HEK293 (cell line): ENCODE data around the gene ARPP19.
"Not testable (repeated sequence)": the region's sequence is repeated elsewhere in the genome, so short reads cannot be mapped to it uniquely, and the experiment has no call there.

Experiments used
- CTCF ChIA-PET: fragments of 350-600 bp; formaldehyde crosslinking; extraction: SDS; loops from one replicate; lab custom pipeline; 2021; ENCODE audit warnings: antibody characterized with exemption; lab: Yijun Ruan, JAX
- POLR2A ChIA-PET: fragments of 300-600 bp; formaldehyde crosslinking; extraction: SDS; loops from one replicate; lab custom pipeline; 2020; ENCODE audit warnings: antibody characterized with exemption, inconsistent platforms; lab: Yijun Ruan, JAX
- H3K27ac ChIP-seq: fragments of 200-500 bp; sonication (Bioruptor generic); 2 replicates; pipeline ENCODE4 v1.5.1; 2014; ENCODE audit warnings: low read depth, low read length, control low read depth, inconsistent platforms; ENCODE audit errors: extremely low read depth
- H3K36me3 ChIP-seq, 2 experiments: fragments of 200-500 bp in 1 of 2; sonication (Bioruptor generic) in 1 of 2; 1 replicate in 1 of 2; 2 replicates in 1 of 2; pipeline ENCODE4 v1.5.1; 2014 to 2017; ENCODE audit warnings: inconsistent platforms in 2 of 2, low read length in 2 of 2; ENCODE audit not compliant: control insufficient read depth in 2 of 2, insufficient read depth in 1 of 2
- H3K4me1 ChIP-seq: fragments of 200-500 bp; sonication (Bioruptor generic); 2 replicates; pipeline ENCODE4 v1.5.1; 2014; ENCODE audit warnings: mild to moderate bottlenecking, low read length, inconsistent platforms; ENCODE audit not compliant: control insufficient read depth, insufficient read depth
- H3K4me3 ChIP-seq: 2 replicates; pipeline ENCODE4 v1.5.1; 2011; ENCODE audit warnings: low read depth, mild to moderate bottlenecking, control low read depth, low read length, moderate library complexity
- H3K9me3 ChIP-seq: fragments of 200-500 bp; sonication (Bioruptor generic); 2 replicates; pipeline ENCODE4 v1.5.1; 2014; ENCODE audit warnings: low read depth, low read length, inconsistent platforms; ENCODE audit not compliant: control insufficient read depth, insufficient read depth
- PRDM6 ChIP-seq: fragments of 450-650 bp; formaldehyde crosslinking; IDR thresholded peaks from 2 replicates; pipeline ENCODE4 v1.5.1; 2017; ENCODE audit warnings: missing biosample characterization, missing genetic modification characterization
- WT1 ChIP-seq: fragments of 450-650 bp; formaldehyde crosslinking; IDR thresholded peaks from 2 replicates; pipeline ENCODE4 v1.5.1; 2016; ENCODE audit warnings: missing biosample characterization, missing genetic modification characterization
- YY2 ChIP-seq: fragments of 450-650 bp; formaldehyde crosslinking; IDR thresholded peaks from 2 replicates; pipeline ENCODE4 v1.5.1; 2016; ENCODE audit warnings: missing biosample characterization, missing genetic modification characterization
- ZBTB44 ChIP-seq: fragments of 450-650 bp; IDR thresholded peaks from 2 replicates; pipeline ENCODE4 v1.5.1; 2018; ENCODE audit warnings: missing biosample characterization, mild to moderate bottlenecking, missing genetic modification characterization
- ZFP69B ChIP-seq: fragments of 450-650 bp; formaldehyde crosslinking; IDR thresholded peaks from 2 replicates; pipeline ENCODE4 v1.5.1; 2016; ENCODE audit warnings: missing biosample characterization, missing genetic modification characterization
- ZNF146 ChIP-seq: fragments of 450-650 bp; formaldehyde crosslinking; IDR thresholded peaks from 2 replicates; pipeline ENCODE4 v1.5.1; 2016; ENCODE audit warnings: missing biosample characterization, missing genetic modification characterization
- ZNF23 ChIP-seq: fragments of 450-650 bp; formaldehyde crosslinking; IDR thresholded peaks from 2 replicates; pipeline ENCODE4 v1.5.1; 2016; ENCODE audit warnings: missing biosample characterization, missing genetic modification characterization, borderline replicate concordance
- ZNF488 ChIP-seq: fragments of 450-650 bp; formaldehyde crosslinking; IDR thresholded peaks from 2 replicates; pipeline ENCODE4 v1.5.1; 2016; ENCODE audit warnings: missing biosample characterization, missing genetic modification characterization
- ZNF501 ChIP-seq: fragments of 450-650 bp; formaldehyde crosslinking; IDR thresholded peaks from 2 replicates; pipeline ENCODE4 v1.5.1; 2016; ENCODE audit warnings: missing biosample characterization, missing genetic modification characterization
- ZNF596 ChIP-seq: fragments of 450-650 bp; IDR thresholded peaks from 2 replicates; pipeline ENCODE4 v1.5.0; 2018; ENCODE audit warnings: missing biosample characterization, mild to moderate bottlenecking, missing genetic modification characterization, moderate library complexity
- ZNF610 ChIP-seq: fragments of 450-650 bp; formaldehyde crosslinking; IDR thresholded peaks from 2 replicates; pipeline ENCODE4 v1.5.1; 2016; ENCODE audit warnings: missing biosample characterization, missing genetic modification characterization, borderline replicate concordance
- ZNF664 ChIP-seq: fragments of 450-650 bp; formaldehyde crosslinking; IDR thresholded peaks from 2 replicates; pipeline ENCODE4 v1.5.1; 2016; ENCODE audit warnings: missing biosample characterization, missing genetic modification characterization
- ZNF692 ChIP-seq: fragments of 450-650 bp; formaldehyde crosslinking; IDR thresholded peaks from 2 replicates; pipeline ENCODE4 v1.5.1; 2016; ENCODE audit warnings: missing biosample characterization, missing genetic modification characterization
- ZSCAN16 ChIP-seq: fragments of 450-650 bp; formaldehyde crosslinking; IDR thresholded peaks from 2 replicates; pipeline ENCODE4 v1.5.1; 2016; ENCODE audit warnings: missing biosample characterization, missing genetic modification characterization
- ZSCAN4 ChIP-seq: fragments of 450-650 bp; formaldehyde crosslinking; IDR thresholded peaks from 2 replicates; pipeline ENCODE4 v1.5.1; 2017; ENCODE audit warnings: missing biosample characterization, missing genetic modification characterization

ARPP19 gene

GRCh38 chr15:52518487-52519371, 50.1 kb downstream of the ARPP19 start:
- Histone ChIP-seq H3K4me3 (no peak overlapping the region), H3K36me3 (no peaks in the 10 kb centered on the region), H3K27ac (no peak overlapping the region), H3K9me3 (no peaks in the 10 kb centered on the region), H3K4me1 (peaks cover 6% of the 10 kb centered on the region)
- CTCF ChIA-PET: no interaction called here
- TF ChIP-seq ZFP69B (tag by site-specific recombination): no peak
- TF ChIP-seq PRDM6: 0 out of 2 replicates have a peak, but pooled peaks have one; percentile 20
- peak; percentile 25; the same call in 1 of the 2 replicates for TF ChIP-seq WT1 (tag by site-specific recombination)
- POLR2A ChIA-PET: interaction anchor here (1.0 kb wide), 1 partner anchor 9 kb away, joined by 3 read pairs; no protein-coding TSS in a partner anchor

GRCh38 chr15:52517014-52517413, 51.8 kb downstream of the ARPP19 start:
- Histone ChIP-seq H3K4me3 (no peak overlapping the region), H3K27ac (no peak overlapping the region), H3K36me3 (no peaks in the 10 kb centered on the region), H3K9me3 (no peaks in the 10 kb centered on the region), H3K4me1 (peaks cover 6% of the 10 kb centered on the region)
- ChIA-PET POLR2A (no interaction called here), CTCF (no interaction called here)
- no peak for TF ChIP-seq ZNF501 (tag by site-specific recombination)
- TF ChIP-seq ZSCAN16 (tag by site-specific recombination): no peak
- no peak for TF ChIP-seq ZNF610 (tag by site-specific recombination)
- TF ChIP-seq ZNF146 (tag by site-specific recombination): 0 out of 2 replicates have a peak, but pooled peaks have one; percentile 19

GRCh38 chr15:52515343-52515742, 53.5 kb downstream of the ARPP19 start:
- H3K27ac ChIP-seq: no peak overlapping the region
- no peaks in the 10 kb centered on the region for H3K9me3 ChIP-seq
- ChIA-PET CTCF (interaction anchor here (0.5 kb wide), 1 partner anchor 52 kb away, joined by 6 read pairs; no protein-coding TSS in a partner anchor), POLR2A (no interaction called here)
- TF ChIP-seq ZNF596 (tag by site-specific recombination) (no peak), ZNF664 (tag by site-specific recombination) (peak; percentile 93), YY2 (tag by site-specific recombination) (no peak)
- H3K4me1 ChIP-seq: peaks cover 9% of the 10 kb centered on the region; the same call in 1 of the 2 replicates
- no peak overlapping the region for H3K4me3 ChIP-seq
- no peaks in the 10 kb centered on the region for H3K36me3 ChIP-seq

GRCh38 chr15:52514482-52514881, 54.3 kb downstream of the ARPP19 start:
- no peak overlapping the region for H3K27ac ChIP-seq
- H3K4me3 ChIP-seq: no peak overlapping the region
- no peaks in the 10 kb centered on the region for H3K36me3 ChIP-seq
- peaks cover 9% of the 10 kb centered on the region; the same call in 1 of the 2 replicates for H3K4me1 ChIP-seq
- no peaks in the 10 kb centered on the region for H3K9me3 ChIP-seq
- TF ChIP-seq ZNF692 (tag by site-specific recombination) (no peak), ZNF23 (tag by site-specific recombination) (no peak), ZSCAN4 (no peak), ZBTB44 (no peak), ZNF488 (tag by site-specific recombination) (no peak), ZNF664 (tag by site-specific recombination) (no peak)
- POLR2A ChIA-PET: interaction anchor here (0.6 to 0.8 kb wide), 2 partner anchors 9 to 26 kb away, joined by 3 to 6 read pairs; no protein-coding TSS in a partner anchor
- CTCF ChIA-PET: no interaction called here

GRCh38 chr15:52512869-52513268, 56.0 kb downstream of the ARPP19 start:
- H3K9me3 ChIP-seq, H3K36me3 ChIP-seq, H3K4me3 ChIP-seq, H3K27ac ChIP-seq, POLR2A ChIA-PET, CTCF ChIA-PET: not testable (repeated sequence)
- H3K4me1 ChIP-seq: peaks cover 12% of the 10 kb centered on the region; the same call in 1 of the 2 replicates
